HepG2 (cell line): Measurements from ENCODE around the gene ANKS3. TPM values are rescaled to one million over a fixed set of nuclear protein-coding genes. Genes with fewer than 3 reads are reported as not detected.

ENCODE experiments used
- ASH2L ChIP-seq: fragments of 300-600, 200-600 bp; sonication (generic); IDR thresholded peaks from 2 replicates; pipeline ENCODE4 v1.7.0; 2017; ENCODE audit warnings: low read depth, mild to moderate bottlenecking, moderate library complexity, mixed read lengths, low read length; ENCODE audit not compliant: insufficient read length
- CEBPZ ChIP-seq: IDR thresholded peaks from 2 replicates; pipeline ENCODE4 v1.6.1; 2012; ENCODE audit warnings: low read length, improper control_type of control experiment
- CREB1 ChIP-seq, 2 experiments: fragments of 450-650 bp in 1 of 2; IDR thresholded peaks; 2 replicates each; pipeline ENCODE4 v1.6.1; 2016 to 2017; ENCODE audit warnings: control low read depth in 1 of 2, mild to moderate bottlenecking in 1 of 2, missing compliant biosample characterization in 1 of 2, missing genetic modification characterization in 1 of 2
- CREB3 ChIP-seq: sonication (generic); formaldehyde crosslinking; IDR thresholded peaks from 2 replicates; pipeline ENCODE4 v1.5.0; 2020; ENCODE audit warnings: missing genetic modification reagents
- ETV5 ChIP-seq: IDR thresholded peaks from 2 replicates; pipeline ENCODE4 v1.6.1; 2018; ENCODE audit warnings: missing biosample characterization, missing genetic modification reagents, inconsistent platforms, borderline replicate concordance
- HOXA9 ChIP-seq: sonication (generic); formaldehyde crosslinking; IDR thresholded peaks from 2 replicates; pipeline ENCODE4 v1.8.1; 2022; ENCODE audit warnings: missing genetic modification reagents, mild to moderate bottlenecking, moderate library complexity, borderline replicate concordance
- KLF16 ChIP-seq, 2 experiments: sonication (generic) in 1 of 2; formaldehyde crosslinking in 1 of 2; IDR thresholded peaks; 2 replicates each; pipeline versions ENCODE4 v1.6.1 to v1.8.0; 2016 to 2023; ENCODE audit warnings: missing genetic modification reagents in 2 of 2, missing compliant biosample characterization in 1 of 2
- MYC ChIP-seq: sonication (generic); formaldehyde crosslinking; IDR thresholded peaks from 2 replicates; pipeline ENCODE4 v1.9.0; 2021; ENCODE audit warnings: missing genetic modification reagents, borderline replicate concordance
- NFRKB ChIP-seq: fragments of 450-650 bp; IDR thresholded peaks from 2 replicates; pipeline ENCODE4 v1.6.1; 2017
- NPAS2 ChIP-seq: sonication (generic); formaldehyde crosslinking; IDR thresholded peaks from 2 replicates; pipeline ENCODE4 v1.8.0; 2022; ENCODE audit warnings: mild to moderate bottlenecking, missing genetic modification reagents, borderline replicate concordance
- PLRG1 ChIP-seq: fragments of 450-650 bp; conservative IDR thresholded peaks from 2 replicates; pipeline ENCODE4 v1.6.1; 2016
- POGZ ChIP-seq: sonication (generic); formaldehyde crosslinking; IDR thresholded peaks from 2 replicates; pipeline ENCODE4 v1.4.0; 2020; ENCODE audit warnings: mild to moderate bottlenecking, missing genetic modification reagents
- SRY ChIP-seq: sonication (generic); formaldehyde crosslinking; IDR thresholded peaks from 2 replicates; pipeline ENCODE4 v1.8.0; 2022; ENCODE audit warnings: mild to moderate bottlenecking, missing genetic modification reagents
- TOPORS ChIP-seq: sonication (generic); formaldehyde crosslinking; IDR thresholded peaks from 2 replicates; pipeline ENCODE4 v1.8.0; 2023; ENCODE audit warnings: mild to moderate bottlenecking, missing genetic modification reagents
- ZBTB7A ChIP-seq: sonication (generic); formaldehyde crosslinking; IDR thresholded peaks from 2 replicates; pipeline ENCODE4 v1.8.0; 2022; ENCODE audit warnings: mild to moderate bottlenecking, missing genetic modification reagents
- ZEB1 ChIP-seq: IDR thresholded peaks from 2 replicates; pipeline ENCODE4 v1.6.1; 2012; ENCODE audit warnings: mild to moderate bottlenecking, low read depth, inconsistent platforms; ENCODE audit not compliant: insufficient replicate concordance
- ZNF558 ChIP-seq: sonication (generic); formaldehyde crosslinking; IDR thresholded peaks from 2 replicates; pipeline ENCODE4 v1.9.0; 2022; ENCODE audit warnings: mild to moderate bottlenecking, missing genetic modification reagents, borderline replicate concordance
- ZNF580 ChIP-seq: IDR thresholded peaks from 2 replicates; pipeline ENCODE4 v1.6.1; 2016; ENCODE audit warnings: low read depth, borderline replicate concordance
- ZNF740 ChIP-seq: sonication (generic); formaldehyde crosslinking; IDR thresholded peaks from 2 replicates; pipeline ENCODE4 v1.4.0; 2020; ENCODE audit warnings: missing genetic modification reagents
- ZNF747 ChIP-seq: sonication (generic); formaldehyde crosslinking; IDR thresholded peaks from 2 replicates; pipeline ENCODE4 v1.8.1; 2023; ENCODE audit warnings: missing genetic modification reagents, mild to moderate bottlenecking, borderline replicate concordance
- ZNF891 ChIP-seq: sonication (generic); formaldehyde crosslinking; IDR thresholded peaks from 2 replicates; pipeline ENCODE4 v1.5.0; 2020; ENCODE audit warnings: mild to moderate bottlenecking, missing genetic modification reagents
- ZXDC ChIP-seq: sonication (generic); formaldehyde crosslinking; IDR thresholded peaks from 2 replicates; pipeline ENCODE4 v1.5.0; 2020; ENCODE audit warnings: mild to moderate bottlenecking, missing genetic modification reagents
- polyA plus RNA-seq, 8 experiments: library from polyadenylated mRNA; depleted of rRNA in 3 of 8; stranded (reverse) in 7 of 8; unstranded in 1 of 8; fragments of >200 nt; fragmentation: Illumina TruSeq in 4 of 8; extraction: Trizol in 4 of 8; gene quantifications; 2 replicates each; pipeline versions ENCODE4 v1.2.1 to v1.2.3, GENCODE V29; 2011 to 2016; ENCODE audit warnings: low read depth in 4 of 8, missing spikeins in 1 of 8, mixed read lengths in 1 of 8; ENCODE audit not compliant: insufficient read depth in 1 of 8
- total RNA-seq, 5 experiments: library from RNA; depleted of rRNA; stranded (reverse); fragments of >200 nt; fragmentation: Illumina TruSeq; extraction: Trizol; gene quantifications; 2 replicates each; pipeline ENCODE4 v1.2.3, GENCODE V29; 2016; ENCODE audit warnings: low read depth in 1 of 5

ANKS3 gene
- total and polyA plus RNA-seq, 2 of the 13 experiments (the other 11 are each of a cell fraction or from before 2014, with no cell fraction given), result 11.4 to 15.9 TPM

- peak; percentile 59; the same call in 1 of the 2 replicates for TF ChIP-seq ZXDC (CRISPR knock-in tag)
- TF ChIP-seq ZBTB7A (CRISPR knock-in tag), result 0 out of 2 replicates have a peak, but pooled peaks have one; percentile 47
- TF ChIP-seq SRY (CRISPR knock-in tag), result peak; percentile 82; the same call in 1 of the 2 replicates
- TF ChIP-seq NFRKB, result no peak
- TF ChIP-seq ASH2L, result peak; percentile 77
- no peak for TF ChIP-seq ZNF747 (CRISPR knock-in tag)
- TF ChIP-seq MYC (CRISPR knock-in tag), result peak; percentile 91
- no peak; the same call in 1 of the 2 replicates for TF ChIP-seq ZNF891
- peak; percentile 83 for TF ChIP-seq ETV5 (CRISPR knock-in tag)
- TF ChIP-seq ZEB1, result no peak
- no peak for TF ChIP-seq NPAS2 (CRISPR knock-in tag)
- TF ChIP-seq CREB3 (CRISPR knock-in tag), result peak; percentile 76; the same call in 1 of the 2 replicates
- peak; percentile 94 for TF ChIP-seq ZNF740
- TF ChIP-seq TOPORS (CRISPR knock-in tag), result peak; percentile 74; the same call in 1 of the 2 replicates
- 0 out of 2 replicates have a peak, but pooled peaks have one; percentile 42 for TF ChIP-seq ZNF580 (CRISPR knock-in tag)
- TF ChIP-seq CEBPZ, result no peak
- peak; percentile 71 for TF ChIP-seq CREB1 (IDR thresholded peaks at IDR 0.05)
- peak; percentile 69 for TF ChIP-seq CREB1 (CRISPR knock-in tag; IDR thresholded peaks at IDR 0.05)
- TF ChIP-seq ZNF558 (CRISPR knock-in tag), result peak; percentile 61; the same call in 1 of the 2 replicates
- peak in 1 of 2 experiments; percentile 90; a peak in 2 of 4 replicates for TF ChIP-seq KLF16 (CRISPR knock-in tag; IDR thresholded peaks at IDR 0.05)
- no peak for TF ChIP-seq PLRG1
- TF ChIP-seq HOXA9 (CRISPR knock-in tag), result 0 out of 2 replicates have a peak, but pooled peaks have one; percentile 52
- TF ChIP-seq POGZ (CRISPR knock-in tag), result peak; percentile 69; the same call in 1 of the 2 replicates
Observed at GRCh38 chr16:4734063-4734729, at the start of gene ANKS3, which contains the start of gene DNAAF8 (continued).
